PC-3 (cell line): ENCODE measurements around the gene OTX2. TPM values are rescaled to one million over a fixed set of nuclear protein-coding genes. Genes with fewer than 3 reads are reported as not detected.

ENCODE experiments used
- ATAC-seq: fragments of 200-7000 bp; cut with Tn5 transposase; 2 replicates; pipeline ENCODE4 v1.9.1; 2020; ENCODE audit warnings: mild to moderate bottlenecking, moderate library complexity
- BruUV-seq: library from RNA; stranded (reverse); fragments of 400-500 nt; replicated peaks from 2 replicates; lab custom pipeline; 2021; lab: Mats Ljungman, UMichigan
- CTCF ChIA-PET: fragments of 300-600 bp; sonication (Branson Sonifier 250); formaldehyde crosslinking; loops from one replicate; lab custom pipeline; 2022; ENCODE audit warnings: antibody characterized with exemption; lab: Charles Lee
- POLR2A ChIA-PET: fragments of 300-600 bp; sonication (Branson Sonifier 250); formaldehyde crosslinking; loops from one replicate; lab custom pipeline; 2022; ENCODE audit warnings: antibody characterized with exemption; ENCODE audit not compliant: unreplicated experiment; lab: Charles Lee
- DNase-seq: peaks from one replicate; pipeline ENCODE4 v3.0.0-alpha.2; 2015
- H2AFZ ChIP-seq: fragments of 300-600 bp; sonication (generic); 2 replicates; pipeline ENCODE4 v1.6.0; 2016; ENCODE audit warnings: antibody characterized with exemption, low read length
- H3F3A ChIP-seq: fragments of 300-600 bp; sonication (generic); one replicate; pipeline ENCODE4 v1.6.0; 2017; ENCODE audit warnings: antibody characterized with exemption, low read length, control low read depth, mild to moderate bottlenecking; ENCODE audit not compliant: unreplicated experiment
- H3K27ac ChIP-seq: fragments of 300-600 bp; sonication (generic); 2 replicates; pipeline ENCODE4 v1.5.1; 2016; ENCODE audit warnings: mild to moderate bottlenecking, low read length
- H3K27me3 ChIP-seq: fragments of 300-600 bp; sonication (generic); 2 replicates; pipeline ENCODE4 v1.6.1; 2016; ENCODE audit warnings: low read length, mixed read lengths
- H3K36me3 ChIP-seq: fragments of 300-600 bp; sonication (generic); 2 replicates; pipeline ENCODE4 v1.6.1; 2016; ENCODE audit warnings: low read depth, mixed run types, low read length, mixed read lengths
- H3K4me1 ChIP-seq: fragments of 300-600 bp; sonication (generic); 2 replicates; pipeline ENCODE4 v1.5.1; 2016; ENCODE audit warnings: low read length; ENCODE audit not compliant: insufficient read depth
- H3K4me2 ChIP-seq: fragments of 300-600 bp; sonication (generic); 2 replicates; pipeline ENCODE4 v1.6.0; 2016; ENCODE audit warnings: low read length
- H3K4me3 ChIP-seq: fragments of 300-600 bp; sonication (generic); 2 replicates; pipeline ENCODE4 v1.5.1; 2016; ENCODE audit warnings: mild to moderate bottlenecking, low read length, mixed read lengths
- H3K79me2 ChIP-seq: fragments of 300-600 bp; sonication (generic); 2 replicates; pipeline ENCODE4 v1.6.1; 2017; ENCODE audit warnings: low read length, mixed read lengths
- H3K9ac ChIP-seq: fragments of 300-600 bp; sonication (generic); 2 replicates; pipeline ENCODE4 v1.6.0; 2016; ENCODE audit warnings: mild to moderate bottlenecking, low read length
- H3K9me2 ChIP-seq: fragments of 300-600 bp; sonication (generic); replicated peaks from 2 replicates; pipeline ENCODE4 v1.6.1; 2016; ENCODE audit warnings: mixed run types, low read length, mixed read lengths
- H3K9me3 ChIP-seq: fragments of 300-600 bp; sonication (generic); 2 replicates; pipeline ENCODE4 v1.6.1; 2016; ENCODE audit warnings: low read length, mixed read lengths
- H4K20me1 ChIP-seq: fragments of 300-600 bp; sonication (generic); 2 replicates; pipeline ENCODE4 v1.6.1; 2016; ENCODE audit warnings: low read length, mixed read lengths
- EZH2 ChIP-seq: fragments of 300-600 bp; sonication (generic); IDR thresholded peaks from one replicate; pipeline ENCODE4 v1.6.1; 2017; ENCODE audit warnings: antibody characterized with exemption, mild to moderate bottlenecking, low read length; ENCODE audit not compliant: unreplicated experiment
- EZH2phosphoT487 ChIP-seq: fragments of 300-600 bp; sonication (generic); IDR thresholded peaks from 2 replicates; pipeline ENCODE4 v1.6.1; 2018; ENCODE audit warnings: mild to moderate bottlenecking, antibody characterized with exemption, low read length, borderline replicate concordance
- intact Hi-C: fragments of 100-400 bp; cut with micrococcal nuclease; formaldehyde crosslinking; loops from 2 replicates; pipeline ENCODE4 v1.9.0; 2023
- total RNA-seq: library from RNA; depleted of rRNA; stranded (reverse); fragments of >200 nt; gene quantifications from 2 replicates; pipeline ENCODE4 v1.2.3, GENCODE V29; 2014
- TF ChIP-seq, protein P1 (sequence below): fragments of 300-600 bp; sonication (generic); conservative IDR thresholded peaks from 2 replicates; pipeline ENCODE4 v1.5.1; 2017; ENCODE audit warnings: antibody characterized with exemption, low read depth, mild to moderate bottlenecking, low read length

Gene OTX2
- total RNA-seq, 1 experiment from 2014 or later, result not detected

DNA sequence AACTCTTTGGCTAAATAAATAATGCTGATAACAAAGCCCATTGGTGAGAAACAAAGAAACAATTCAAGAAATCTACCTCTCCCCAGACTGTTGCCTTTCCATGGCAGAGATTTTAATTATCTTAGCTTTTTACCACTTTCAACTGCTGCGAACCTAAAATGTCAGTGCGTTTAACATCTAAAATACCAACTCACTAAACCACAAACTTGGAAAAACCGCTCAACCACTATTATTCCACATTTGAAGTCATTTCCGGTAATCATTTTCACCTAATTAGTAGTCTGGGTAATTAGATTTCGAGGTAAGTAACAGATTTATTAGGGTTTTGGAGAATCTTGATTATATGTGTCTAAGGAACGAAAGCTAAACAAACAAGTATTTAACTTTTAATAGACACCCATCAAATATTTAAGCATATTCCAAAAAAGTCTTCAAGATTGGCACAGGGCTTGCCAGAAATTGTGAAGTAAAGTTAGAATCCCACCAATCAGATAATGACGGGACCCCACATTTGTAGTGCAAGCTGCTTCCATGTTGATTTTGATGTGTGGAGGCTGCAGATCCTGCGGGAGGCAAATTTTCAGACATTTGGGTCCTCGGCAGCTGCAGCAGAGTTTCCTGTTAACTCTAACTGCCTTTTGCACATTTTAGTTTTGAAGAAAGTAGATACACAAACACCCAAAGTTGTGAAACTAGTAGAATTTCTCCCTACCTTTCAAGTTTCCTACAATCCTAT is 4.1 kb downstream of the OTX2 start:
- TF ChIP-seq EZH2 (no peak), EZH2phosphoT487 (no peak)
- TF ChIP-seq, protein P1, sequence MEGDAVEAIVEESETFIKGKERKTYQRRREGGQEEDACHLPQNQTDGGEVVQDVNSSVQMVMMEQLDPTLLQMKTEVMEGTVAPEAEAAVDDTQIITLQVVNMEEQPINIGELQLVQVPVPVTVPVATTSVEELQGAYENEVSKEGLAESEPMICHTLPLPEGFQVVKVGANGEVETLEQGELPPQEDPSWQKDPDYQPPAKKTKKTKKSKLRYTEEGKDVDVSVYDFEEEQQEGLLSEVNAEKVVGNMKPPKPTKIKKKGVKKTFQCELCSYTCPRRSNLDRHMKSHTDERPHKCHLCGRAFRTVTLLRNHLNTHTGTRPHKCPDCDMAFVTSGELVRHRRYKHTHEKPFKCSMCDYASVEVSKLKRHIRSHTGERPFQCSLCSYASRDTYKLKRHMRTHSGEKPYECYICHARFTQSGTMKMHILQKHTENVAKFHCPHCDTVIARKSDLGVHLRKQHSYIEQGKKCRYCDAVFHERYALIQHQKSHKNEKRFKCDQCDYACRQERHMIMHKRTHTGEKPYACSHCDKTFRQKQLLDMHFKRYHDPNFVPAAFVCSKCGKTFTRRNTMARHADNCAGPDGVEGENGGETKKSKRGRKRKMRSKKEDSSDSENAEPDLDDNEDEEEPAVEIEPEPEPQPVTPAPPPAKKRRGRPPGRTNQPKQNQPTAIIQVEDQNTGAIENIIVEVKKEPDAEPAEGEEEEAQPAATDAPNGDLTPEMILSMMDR, result no peak
- CTCF ChIA-PET, result no interaction called here
- Histone ChIP-seq H3F3A (no peaks in the 10 kb centered on the region), H3K9me3 (no peaks in the 10 kb centered on the region), H4K20me1 (no peaks in the 10 kb centered on the region), H3K27me3 (peaks cover 96% of the 10 kb centered on the region), H3K27ac (no peak overlapping the region), H3K4me1 (no peaks in the 10 kb centered on the region), H3K79me2 (no peaks in the 10 kb centered on the region), H3K36me3 (no peaks in the 10 kb centered on the region), H3K9me2 (no peaks in the 10 kb centered on the region), H2AFZ (no peak overlapping the region), H3K4me2 (no peak overlapping the region), H3K9ac (no peak overlapping the region), H3K4me3 (no peak overlapping the region)
- DNase-seq (no peak), ATAC-seq (no peak)
- POLR2A ChIA-PET, result interaction anchor here (0.5 to 0.6 kb wide), 2 partner anchors 8 to 618 kb away, joined by 3 to 4 read pairs; no protein-coding TSS in a partner anchor
- BruUV-seq, result no TSS peak
- intact Hi-C loops, result no loop called here

DNA sequence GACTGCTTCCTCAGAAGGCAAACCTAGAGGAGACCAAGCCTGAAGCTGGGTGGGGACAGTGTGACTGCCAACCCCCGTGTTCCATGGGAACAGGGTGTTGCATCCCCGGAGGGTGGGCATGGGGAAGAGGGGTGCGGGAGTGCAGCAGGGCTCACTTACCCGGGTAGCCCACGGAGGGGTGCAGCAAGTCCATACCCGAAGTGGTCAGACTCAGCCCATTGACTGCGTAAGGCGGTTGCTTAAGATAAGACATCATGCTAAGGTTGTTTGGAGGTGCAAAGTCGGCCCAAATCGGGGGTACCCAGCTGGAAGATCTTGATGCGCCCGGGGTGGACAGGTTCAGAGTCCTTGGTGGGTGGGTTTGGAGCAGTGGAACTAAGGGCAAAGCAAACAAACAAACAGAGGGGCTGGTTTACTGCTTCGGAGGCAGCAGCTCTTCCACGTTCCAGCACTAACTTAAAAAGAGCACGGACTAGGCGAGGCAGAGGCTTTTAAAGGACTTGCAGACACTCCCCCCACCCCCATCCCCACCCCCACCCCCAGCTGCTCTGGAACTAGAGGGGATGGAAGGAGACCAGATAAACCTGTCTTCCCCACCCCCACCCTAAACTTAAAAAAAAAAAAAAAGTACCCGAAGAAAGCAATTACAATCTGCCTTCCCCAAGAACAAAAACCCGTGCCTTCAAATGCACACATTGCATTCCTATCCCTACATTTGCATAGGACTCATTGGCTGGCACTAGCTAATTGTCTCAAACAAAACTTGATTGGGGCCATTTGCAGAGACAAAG is 4.9 kb downstream of the OTX2 start:
- DNase-seq (no peak), ATAC-seq (no peak)
- no peak overlapping the region for H3K4me3 ChIP-seq
- no peaks in the 10 kb centered on the region for H3K9me3 ChIP-seq
- H3K27ac ChIP-seq, result no peak overlapping the region
- H3K36me3 ChIP-seq, result no peaks in the 10 kb centered on the region
- POLR2A ChIA-PET, result no interaction called here
- intact Hi-C loops, result no loop called here
- H3K4me2 ChIP-seq, result no peak overlapping the region
- peaks cover 96% of the 10 kb centered on the region for H3K27me3 ChIP-seq
- H4K20me1 ChIP-seq, result no peaks in the 10 kb centered on the region
- no peak overlapping the region for H2AFZ ChIP-seq
- CTCF ChIA-PET, result no interaction called here
- no peak overlapping the region for H3K9ac ChIP-seq
- H3K4me1 ChIP-seq, result no peaks in the 10 kb centered on the region
- BruUV-seq, result no TSS peak
- H3F3A ChIP-seq, result no peaks in the 10 kb centered on the region
- TF ChIP-seq EZH2phosphoT487, result no peak; the same call in 1 of the 2 replicates
- TF ChIP-seq, protein P1, result no peak
- TF ChIP-seq EZH2, result no peak
- H3K9me2 ChIP-seq, result no peaks in the 10 kb centered on the region
- no peaks in the 10 kb centered on the region for H3K79me2 ChIP-seq
